Skeletal muscle cell (primary cell): ENCODE results near the gene HDAC7.
A peak's percentile ranks its signal among the peaks of the same experiment; 100 is the strongest.

Experiments used
- DNase-seq: peaks from one replicate; pipeline ENCODE4 v3.0.0-alpha.2; 2010; ENCODE audit warnings: low read depth
- H3K4me3 ChIP-seq: 2 replicates; pipeline ENCODE4 v1.5.1; 2011; ENCODE audit warnings: low read depth, mild to moderate bottlenecking, control low read depth, low read length, moderate library complexity

HDAC7 gene

DNA sequence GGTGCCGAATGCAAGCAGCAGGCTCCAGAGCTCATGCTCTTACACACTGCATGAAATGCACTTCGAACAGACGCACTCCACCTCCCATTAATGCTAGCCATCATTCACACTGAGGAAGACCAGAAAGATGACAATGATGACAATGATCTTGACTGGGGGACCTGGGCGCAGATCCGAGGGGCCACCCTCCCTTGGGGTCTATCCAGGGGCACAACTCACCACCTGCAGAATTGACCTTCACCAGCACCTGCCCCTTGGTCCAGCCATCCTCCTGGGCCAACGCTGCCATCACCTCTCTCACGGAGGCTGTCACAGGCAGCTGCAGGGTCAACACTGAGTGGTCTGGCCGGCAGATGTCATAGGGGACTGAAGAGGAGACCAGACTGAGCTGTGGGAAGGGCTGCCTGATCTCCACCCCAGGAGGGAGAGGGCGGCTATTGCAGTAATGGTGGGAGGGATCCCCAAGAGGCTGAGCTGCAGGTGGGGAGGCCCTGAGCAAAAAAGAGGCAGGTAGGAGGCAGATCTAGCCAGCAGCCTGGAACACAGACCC is 76.3 kb downstream of the HDAC7 start:
- no peak for DNase-seq
- no peak overlapping the region for H3K4me3 ChIP-seq

DNA sequence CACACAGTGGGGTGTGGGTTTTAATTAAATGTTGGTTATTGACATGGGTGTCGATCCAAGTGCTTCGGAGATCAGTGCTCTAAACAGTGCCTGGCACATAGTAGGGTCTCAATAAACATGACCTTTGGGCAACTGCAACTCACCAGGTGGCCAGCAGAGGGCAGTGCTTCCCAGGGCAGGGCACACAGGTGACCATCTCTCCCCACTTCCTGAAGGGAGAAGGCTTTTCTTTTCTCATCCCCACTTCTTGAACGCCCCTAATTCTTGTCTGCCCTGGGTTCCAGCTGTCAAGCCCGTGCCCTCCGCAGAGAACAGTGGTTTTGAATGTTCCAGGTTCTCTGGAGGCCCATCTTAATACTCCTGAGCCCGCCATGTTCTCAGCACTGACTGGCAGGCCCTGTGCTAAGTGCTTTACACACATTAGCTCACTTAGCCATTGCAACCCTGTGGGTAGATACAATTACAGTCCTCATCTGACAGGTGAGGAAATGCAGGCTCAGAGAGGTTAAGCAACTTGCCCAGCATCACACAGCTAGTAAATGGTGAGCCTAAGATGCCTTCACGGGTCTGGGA is 77.4 kb downstream of the HDAC7 start:
- H3K4me3 ChIP-seq = no peak overlapping the region
- DNase-seq = no peak

DNA sequence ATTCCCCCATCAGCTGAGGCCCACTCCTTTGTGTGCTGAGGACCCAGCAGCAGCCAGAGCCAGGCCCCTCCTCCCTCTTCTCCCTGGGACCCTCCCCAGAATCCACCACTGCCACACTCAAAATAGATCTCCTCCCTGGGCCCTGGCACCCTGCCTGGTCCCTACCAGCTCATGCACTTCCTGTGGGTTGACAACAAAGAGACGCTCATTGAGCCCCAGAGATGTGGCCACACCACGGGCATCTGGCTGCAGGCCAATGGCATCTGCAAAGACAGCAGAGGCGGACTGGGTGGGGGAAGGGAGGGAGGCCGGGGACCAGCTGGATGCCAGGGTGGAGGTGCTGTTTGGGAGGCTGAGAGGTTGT is 78.4 kb downstream of the HDAC7 start:
- no peak for DNase-seq
- no peak overlapping the region for H3K4me3 ChIP-seq

DNA sequence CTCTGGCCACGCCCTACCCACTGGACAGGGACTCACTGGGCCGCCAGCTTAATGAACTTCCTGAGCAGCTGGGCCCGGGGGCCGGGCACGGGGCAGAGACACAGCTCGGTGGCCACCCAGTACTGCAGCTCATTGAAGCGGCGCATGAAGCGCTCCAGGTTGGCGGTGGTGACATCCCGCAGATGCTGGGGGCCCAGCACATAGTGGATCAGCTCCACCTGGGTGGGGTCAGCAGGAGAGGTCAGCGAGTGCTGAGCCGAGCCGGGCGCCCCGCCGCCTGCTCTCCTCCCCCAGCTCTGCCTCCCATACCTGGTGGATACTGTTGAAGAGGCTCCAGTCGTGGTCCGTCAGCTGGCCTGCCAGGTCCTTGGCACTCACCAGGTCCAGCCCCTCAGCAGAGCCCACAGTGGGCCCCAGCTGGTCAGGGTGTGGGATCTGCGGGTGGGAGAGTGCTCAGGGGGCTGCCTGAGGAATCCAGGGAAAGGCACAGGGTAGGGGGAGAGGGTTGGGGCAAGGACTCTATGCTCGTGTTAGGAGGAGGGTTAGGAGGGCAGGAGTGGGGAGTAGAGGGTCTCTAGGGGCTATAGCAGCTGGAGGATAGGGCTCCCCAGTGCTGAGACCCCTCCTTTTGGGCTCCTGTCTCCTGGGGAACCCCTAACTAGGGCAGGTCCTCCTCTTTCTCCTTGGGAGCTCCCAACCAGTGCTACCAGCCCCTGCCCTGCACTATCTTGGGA is 78.9 kb downstream of the HDAC7 start:
- no peak for DNase-seq
- H3K4me3 ChIP-seq = no peak overlapping the region

DNA sequence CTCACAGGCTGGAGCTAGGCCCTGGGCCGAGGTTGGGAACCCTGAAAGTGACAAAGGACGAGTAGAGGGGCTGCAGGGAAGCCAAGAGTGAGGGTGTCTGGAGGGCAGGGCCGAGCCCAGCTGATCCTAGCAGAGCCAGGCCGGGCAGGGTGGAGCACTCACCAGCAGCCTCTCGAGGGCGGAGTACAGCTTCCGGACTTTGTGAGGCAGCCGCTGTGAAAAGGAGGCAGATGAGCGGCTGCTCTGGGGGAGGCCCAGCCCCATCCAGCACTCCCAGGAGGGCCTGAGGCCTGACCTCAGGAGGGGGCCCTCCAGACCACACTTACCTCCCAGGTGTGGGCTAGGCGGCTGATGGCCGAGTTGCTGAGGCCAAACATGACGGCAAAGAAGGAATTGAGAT is 79.7 kb downstream of the HDAC7 start:
- no peak overlapping the region for H3K4me3 ChIP-seq
- DNase-seq = no peak

DNA sequence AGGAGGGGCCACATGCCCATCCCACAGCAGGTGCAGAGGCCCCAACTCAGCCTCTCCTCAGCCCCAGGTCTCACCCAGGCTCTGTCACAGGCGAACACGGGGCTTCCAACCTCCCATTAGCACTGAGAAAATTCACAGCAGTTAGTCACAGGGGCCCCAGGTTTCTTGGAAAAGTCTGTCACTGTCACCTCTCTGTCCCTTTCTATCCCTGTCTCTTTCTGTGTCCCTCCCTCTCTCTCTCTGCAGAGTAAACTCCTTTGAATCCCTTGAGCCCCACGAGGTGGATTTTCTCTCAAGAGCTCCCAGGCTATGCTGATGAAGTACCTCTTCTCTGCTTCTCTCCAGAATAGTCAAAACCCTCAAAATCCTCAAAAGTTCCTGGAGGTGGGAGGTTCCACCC is 80.4 kb downstream of the HDAC7 start:
- no peak for DNase-seq
- no peak overlapping the region for H3K4me3 ChIP-seq

DNA sequence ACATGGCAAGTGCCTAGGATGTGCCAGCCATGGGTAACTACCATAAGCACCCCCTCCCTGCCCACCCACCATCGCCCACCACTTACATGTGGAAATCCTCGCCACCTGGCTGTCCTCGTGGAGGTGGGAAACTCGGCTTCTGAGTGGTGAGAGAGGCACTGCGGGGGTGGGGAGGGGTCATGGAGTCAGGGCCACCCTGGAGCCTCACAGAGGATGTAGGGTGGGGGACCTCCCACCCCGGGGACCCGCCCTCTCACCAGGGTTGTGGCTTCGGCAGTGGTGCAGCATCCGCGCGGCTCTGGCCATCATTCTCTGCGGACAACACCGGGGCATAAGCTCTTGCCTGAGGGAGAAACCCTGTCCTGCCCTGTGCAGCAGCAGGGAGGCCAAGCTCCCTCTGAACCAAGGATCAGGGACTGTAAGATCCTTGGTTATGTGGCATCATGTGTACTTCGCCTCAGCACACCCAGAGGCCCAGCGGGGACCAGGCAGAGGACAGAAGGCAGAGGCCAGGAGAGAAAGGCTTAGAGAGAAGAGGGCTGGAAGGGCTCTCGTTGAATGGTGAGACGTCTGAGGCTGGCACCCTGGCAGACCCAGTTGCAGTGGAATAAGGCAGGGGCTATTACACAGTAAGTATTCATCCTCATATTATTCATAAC is 81.6 kb downstream of the HDAC7 start:
- DNase-seq = no peak

DNA sequence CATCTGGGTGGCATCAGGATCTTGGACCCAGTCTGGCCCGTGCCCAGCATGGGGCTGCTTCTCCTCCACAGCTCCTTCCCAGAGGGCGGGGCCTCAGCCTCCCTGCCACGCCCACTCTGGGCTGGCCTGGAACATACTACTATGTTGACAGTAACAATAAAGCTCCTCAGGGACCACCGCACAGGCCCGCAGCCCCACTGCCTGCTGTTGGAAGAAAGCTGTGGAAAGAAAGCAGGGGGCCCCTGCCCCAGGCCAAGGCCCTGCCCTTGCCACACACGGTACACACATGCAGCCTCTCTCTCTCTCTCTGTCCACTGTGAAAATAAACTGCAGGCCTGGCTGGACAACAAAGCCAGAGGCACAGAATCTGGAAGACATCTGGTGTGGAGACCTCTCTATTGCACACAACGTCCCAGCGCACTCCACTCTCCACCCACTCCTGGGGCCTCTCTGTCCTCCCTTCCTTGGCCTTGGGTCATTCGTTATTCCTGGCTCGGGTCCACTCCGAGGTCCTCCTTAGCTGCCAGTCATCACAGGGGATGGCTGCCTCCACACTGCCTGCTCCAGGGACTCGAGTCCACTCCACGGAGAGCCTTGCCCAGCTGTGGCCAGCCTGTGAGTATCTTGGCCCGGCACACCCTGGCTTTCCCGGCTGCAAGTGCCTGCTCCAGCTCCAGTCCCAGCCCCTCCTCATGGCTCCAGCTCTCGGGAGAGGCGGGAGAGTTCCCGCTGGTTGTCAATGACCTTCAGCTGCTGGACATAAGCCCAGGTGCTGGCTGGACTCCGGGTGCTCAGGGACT is 82.6 kb downstream of the HDAC7 start:
- peak; percentile 45 for DNase-seq
- H3K4me3 ChIP-seq = no peak overlapping the region

More for the DNA sequence above, 81.6 kb downstream of the HDAC7 start:
- no peak overlapping the region for H3K4me3 ChIP-seq

DNA sequence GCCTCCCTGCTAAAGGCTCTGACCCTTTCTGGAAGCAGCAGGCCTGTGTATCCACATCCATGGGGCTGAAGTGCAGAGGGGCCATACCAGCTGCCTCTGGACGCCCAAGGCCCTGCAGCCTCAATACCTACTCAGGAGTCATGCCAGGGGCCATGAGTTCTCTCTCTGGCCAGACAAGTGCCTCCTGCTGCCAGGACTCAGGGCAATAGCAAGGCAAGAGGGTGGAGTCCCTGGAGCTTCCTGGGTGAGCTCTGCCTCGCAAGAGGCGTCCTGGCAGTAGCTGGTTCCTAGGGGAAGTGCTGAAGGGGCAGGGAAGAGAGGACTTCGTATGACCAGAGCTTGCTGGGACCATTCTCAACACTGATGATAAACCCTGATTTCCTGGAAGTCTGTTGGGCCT is 83.5 kb downstream of the HDAC7 start:
- DNase-seq = no peak
- H3K4me3 ChIP-seq = no peak overlapping the region

DNA sequence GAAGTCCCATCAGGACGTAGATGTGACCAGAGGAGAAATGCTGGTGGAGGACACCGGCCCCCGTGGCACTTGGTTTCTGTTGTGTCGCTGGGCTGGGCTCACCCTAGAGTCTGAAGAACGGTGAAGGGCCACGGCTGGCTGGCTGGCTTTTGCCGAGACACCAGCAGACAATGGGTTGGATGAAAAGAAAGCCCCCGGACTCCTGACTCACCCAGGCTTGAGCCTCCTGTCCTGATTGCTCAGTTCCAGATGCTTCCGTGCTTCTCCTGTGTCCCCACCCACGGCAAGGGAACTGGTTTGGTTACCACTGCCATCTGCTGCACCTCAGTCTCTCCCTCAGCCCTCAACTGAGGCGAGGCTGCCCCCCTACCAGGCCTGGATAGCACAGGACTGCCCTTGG is 84.1 kb downstream of the HDAC7 start:
- no peak for DNase-seq
- no peak overlapping the region for H3K4me3 ChIP-seq

DNA sequence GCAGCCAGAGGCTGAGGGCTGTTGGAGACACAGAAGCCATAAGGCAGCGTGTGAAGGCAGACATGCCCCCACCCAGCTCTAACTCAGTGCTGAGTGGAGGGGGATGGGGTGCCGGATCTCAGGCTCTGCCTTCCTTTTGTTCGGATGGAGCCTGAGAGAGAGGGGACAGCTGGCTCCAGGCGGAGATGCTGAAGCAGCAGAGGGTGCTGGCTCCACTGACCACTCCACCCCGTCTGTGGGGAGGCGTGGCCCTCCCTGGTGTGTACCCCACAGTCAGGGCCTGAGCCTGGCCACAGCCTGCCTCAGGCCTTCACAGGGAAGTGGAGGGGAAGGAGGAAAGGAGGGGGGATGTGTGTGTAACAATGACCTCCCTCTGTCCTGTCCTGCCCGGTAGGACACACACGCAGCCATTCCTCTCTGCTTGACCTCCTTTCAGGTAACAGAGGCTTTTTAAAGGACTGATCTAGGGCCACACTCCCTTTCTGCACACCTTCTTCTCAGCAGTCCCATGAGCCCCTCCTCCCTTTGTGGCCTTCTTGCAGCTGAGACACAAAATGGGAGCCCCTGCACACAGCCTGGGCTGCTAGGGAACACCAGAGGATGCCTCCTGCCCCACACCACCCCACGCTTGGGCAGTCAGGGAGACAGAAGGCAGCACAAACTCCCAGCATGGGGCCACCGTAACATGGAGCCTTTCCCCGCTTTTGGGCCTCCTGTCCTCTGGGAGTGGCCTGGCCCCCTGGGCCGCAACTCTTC is 84.8 kb downstream of the HDAC7 start:
- H3K4me3 ChIP-seq = no peak overlapping the region
- DNase-seq = no peak

DNA sequence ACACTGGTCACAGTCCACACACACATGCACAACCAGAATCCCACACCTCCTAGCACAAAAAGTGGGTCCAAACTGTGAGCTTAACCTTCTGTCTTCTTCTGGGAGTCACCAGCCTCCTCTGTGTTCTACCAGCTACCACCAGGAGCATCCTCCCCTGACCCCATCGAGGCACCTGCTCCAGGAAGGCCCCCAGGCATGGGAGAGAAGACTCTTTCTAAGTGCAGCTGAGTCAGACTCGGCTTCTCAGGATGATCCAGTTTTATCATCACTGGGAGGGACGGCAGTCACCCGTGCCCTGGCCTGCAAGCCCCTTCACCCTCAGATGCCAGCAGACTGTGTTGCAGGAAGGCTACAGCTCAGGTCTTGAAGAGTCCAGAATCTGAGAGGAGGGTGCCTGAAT is 86.6 kb downstream of the HDAC7 start:
- H3K4me3 ChIP-seq = no peak overlapping the region
- no peak for DNase-seq
